Calu3 (cell line): ENCODE data around the gene WDFY3. TPM values are rescaled to one million over a fixed set of nuclear protein-coding genes. Genes with fewer than 3 reads are reported as not detected.
"Not testable (repeated sequence)": the region's sequence is repeated elsewhere in the genome, so short reads cannot be mapped to it uniquely, and the experiment has no call there.

Experiments
- BruUV-seq: library from RNA; stranded (reverse); fragments of 400-500 nt; replicated peaks from 2 replicates; lab custom pipeline; 2021; lab: Mats Ljungman, UMichigan
- CTCF ChIA-PET: fragments of 300-600 bp; sonication (Branson Sonifier 250); formaldehyde crosslinking; loops from one replicate; lab custom pipeline; 2022; ENCODE audit warnings: antibody characterized with exemption; lab: Charles Lee
- DNase-seq: peaks from one replicate; pipeline ENCODE4 v3.0.0; 2022
- H3K27ac Mint-ChIP-seq: one replicate; pipeline ENCODE4 v1.8.0; 2022; ENCODE audit warnings: mixed read lengths; ENCODE audit not compliant: unreplicated experiment
- H3K27me3 Mint-ChIP-seq: one replicate; pipeline ENCODE4 v1.8.0; 2022; ENCODE audit warnings: mixed read lengths; ENCODE audit not compliant: unreplicated experiment
- H3K36me3 Mint-ChIP-seq: one replicate; pipeline ENCODE4 v1.8.0; 2022; ENCODE audit warnings: mild to moderate bottlenecking, moderate library complexity, mixed read lengths; ENCODE audit not compliant: insufficient read depth, unreplicated experiment
- H3K4me1 Mint-ChIP-seq: one replicate; pipeline ENCODE4 v1.8.0; 2022; ENCODE audit warnings: mild to moderate bottlenecking, low read depth, mixed read lengths; ENCODE audit not compliant: unreplicated experiment
- H3K4me3 Mint-ChIP-seq: one replicate; pipeline ENCODE4 v1.8.0; 2022; ENCODE audit warnings: mild to moderate bottlenecking, low read depth, moderate library complexity, mixed read lengths; ENCODE audit not compliant: unreplicated experiment
- H3K9me3 Mint-ChIP-seq: one replicate; pipeline ENCODE4 v1.8.0; 2022; ENCODE audit warnings: low read depth, mixed read lengths; ENCODE audit not compliant: unreplicated experiment
- CTCF ChIP-seq: fragments of 200-600 bp; IDR thresholded peaks from one replicate; pipeline ENCODE4 v1.8.0; 2022; ENCODE audit warnings: antibody characterized with exemption; ENCODE audit not compliant: unreplicated experiment
- intact Hi-C: fragments of 100-400 bp; cut with micrococcal nuclease; formaldehyde crosslinking; loops from one replicate; pipeline ENCODE4 v1.10.0; 2022; ENCODE audit not compliant: unreplicated experiment
- total RNA-seq: library from RNA; stranded (reverse); gene quantifications from 2 replicates; pipeline ENCODE4 v1.2.3, GENCODE V29; 2022

Gene WDFY3
- total RNA-seq, 1 experiment from 2014 or later = 31.5 TPM

GRCh38 chr4:84814094-84814750 lies 152.3 kb downstream of the WDFY3 start:
- CTCF ChIA-PET = no interaction called here
- Mint-ChIP-seq H3K36me3 (no peaks in the 10 kb centered on the region), H3K4me3 (no peak overlapping the region), H3K27me3 (no peaks in the 10 kb centered on the region), H3K4me1 (peaks cover 18% of the 10 kb centered on the region), H3K9me3 (no peaks in the 10 kb centered on the region), H3K27ac (peak overlapping the region; percentile 90)
- peak; percentile 48 for DNase-seq
- TF ChIP-seq CTCF = no peak
- intact Hi-C loops = no loop called here
- BruUV-seq = no TSS peak

- CTCF ChIA-PET = no interaction called here
- Mint-ChIP-seq H3K4me3 (no peak overlapping the region), H3K27ac (no peak overlapping the region), H3K27me3 (no peaks in the 10 kb centered on the region), H3K4me1 (peaks cover 11% of the 10 kb centered on the region), H3K9me3 (no peaks in the 10 kb centered on the region), H3K36me3 (no peaks in the 10 kb centered on the region)
- BruUV-seq = no TSS peak
- no peak for DNase-seq
- intact Hi-C loops = no loop called here
- TF ChIP-seq CTCF = no peak
Observed at GRCh38 chr4:84809946-84810345, 156.5 kb downstream of the WDFY3 start.

GRCh38 chr4:84808332-84808731 lies 158.2 kb downstream of the WDFY3 start:
- H3K4me3 Mint-ChIP-seq = no peak overlapping the region

GRCh38 chr4:84806541-84806940 lies 159.9 kb downstream of the WDFY3 start:
- H3K4me1 Mint-ChIP-seq, BruUV-seq, H3K27ac Mint-ChIP-seq, H3K36me3 Mint-ChIP-seq, H3K9me3 Mint-ChIP-seq, CTCF ChIA-PET, H3K27me3 Mint-ChIP-seq, intact Hi-C loops, H3K4me3 Mint-ChIP-seq, DNase-seq: not testable (repeated sequence)

More at GRCh38 chr4:84808332-84808731, 158.2 kb downstream of the WDFY3 start:
- TF ChIP-seq CTCF = no peak
- Mint-ChIP-seq H3K36me3 (no peaks in the 10 kb centered on the region), H3K27ac (no peak overlapping the region), H3K9me3 (no peaks in the 10 kb centered on the region), H3K27me3 (no peaks in the 10 kb centered on the region), H3K4me1 (no peaks in the 10 kb centered on the region)
- DNase-seq = no peak
- intact Hi-C loops = no loop called here
- CTCF ChIA-PET = interaction anchor here (0.6 kb wide), 1 partner anchor 275 kb away, joined by 3 read pairs; no protein-coding TSS in a partner anchor
- no TSS peak for BruUV-seq

- H3K27me3 Mint-ChIP-seq = no peaks in the 10 kb centered on the region
- H3K4me1 Mint-ChIP-seq = no peaks in the 10 kb centered on the region
- H3K9me3 Mint-ChIP-seq = no peaks in the 10 kb centered on the region
- CTCF ChIA-PET = no interaction called here
- H3K36me3 Mint-ChIP-seq = no peaks in the 10 kb centered on the region
- no peak for DNase-seq
- H3K4me3 Mint-ChIP-seq = no peak overlapping the region
- no TSS peak for BruUV-seq
- no peak for TF ChIP-seq CTCF
- H3K27ac Mint-ChIP-seq = no peak overlapping the region
- intact Hi-C loops = no loop called here
Observed at GRCh38 chr4:84804136-84804535, 162.4 kb downstream of the WDFY3 start.
